ENCODE data around the gene IL20RB. TPM values are rescaled to one million over a fixed set of nuclear protein-coding genes. Genes with fewer than 3 reads are reported as not detected.

The IL20RB gene
- polyA plus RNA-seq, 3 donors: 0.16 to 1.2 TPM; not detected in 1

DNA sequence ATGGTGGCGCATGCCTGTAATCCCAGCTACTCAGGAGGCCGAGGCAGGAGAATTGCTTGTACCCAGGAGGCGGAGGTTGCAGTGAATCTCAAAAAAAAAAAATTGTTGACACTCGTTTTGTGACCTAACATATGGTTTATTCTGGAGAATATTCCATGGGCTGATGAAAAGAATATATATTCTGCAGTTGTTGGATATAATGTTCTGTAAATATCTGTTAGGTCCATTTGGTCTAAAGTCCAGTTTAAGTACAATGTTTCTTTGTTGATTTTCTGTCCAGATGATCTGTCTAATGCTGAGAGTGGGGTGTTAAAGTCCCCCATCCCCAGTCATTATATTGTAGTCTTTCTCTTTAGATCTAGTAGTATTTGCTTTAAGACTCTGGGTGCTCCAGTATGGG is 15.6 kb downstream of the IL20RB start:
- 100% methylated on average over 2 of the region's 4 CpGs for WGBS (ENCODE audit: insufficient coverage)

DNA sequence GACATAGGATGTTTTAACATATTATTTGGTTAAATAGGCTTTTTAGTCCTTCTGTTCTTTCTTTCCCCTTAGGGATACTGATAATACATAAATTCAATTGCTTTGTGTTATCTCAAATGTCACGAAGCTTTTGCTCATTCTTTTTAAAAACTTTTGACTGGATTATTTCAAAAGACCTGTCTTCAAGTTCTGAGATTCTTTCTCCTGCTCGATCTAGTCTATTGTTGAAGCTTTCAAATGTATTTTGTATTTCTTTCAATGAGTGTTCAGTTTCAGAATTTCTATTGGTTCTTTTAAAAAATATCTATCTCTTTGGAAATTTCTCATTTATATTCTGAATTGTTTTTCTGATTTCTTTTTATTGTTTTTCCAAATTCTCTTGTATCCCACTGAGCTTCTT is 16.9 kb downstream of the IL20RB start:
- no peaks in the 10 kb centered on the region for H3K27me3 Mint-ChIP-seq (ENCODE audit: low read depth in 3 of 3)
- H3K4me3 Mint-ChIP-seq: no peak overlapping the region
- no peaks in the 10 kb centered on the region for H3K36me3 ChIP-seq (replicated peaks in 1 of 2; ENCODE audit: control insufficient read depth in 1 of 2, insufficient read depth in 2 of 2, low read length in 2 of 2)
- peaks cover 0 to 4% of the 10 kb centered on the region in 2 donors for H3K36me3 Mint-ChIP-seq
- intact Hi-C loops (cut with micrococcal nuclease): no loop called here
- no peak for DNase-seq
- H3K27ac ChIP-seq (ENCODE audit: low read depth in 1 of 2, low read length in 2 of 2): no peak overlapping the region
- H3K4me2 ChIP-seq (replicated peaks; ENCODE audit: extremely low read depth, low read length, poor library complexity, severe bottlenecking): no peak overlapping the region
- H4K20me1 ChIP-seq (ENCODE audit: insufficient read depth, low read length): no peaks in the 10 kb centered on the region
- H3K27ac Mint-ChIP-seq: no peak overlapping the region
- no peak for TF ChIP-seq CTCF (IDR thresholded peaks at IDR 0.05)
- H3K4me3 ChIP-seq (replicated peaks in 1 of 3; ENCODE audit: low read depth in 2 of 3, low read length in 3 of 3): no peak overlapping the region
- H3K9me3 Mint-ChIP-seq: peaks cover 15 to 23% (median 21%) of the 10 kb centered on the region in 7 donors
- H3K79me2 ChIP-seq (ENCODE audit: insufficient read depth, low read length): no peaks in the 10 kb centered on the region
- H3K4me1 Mint-ChIP-seq: no peaks in the 10 kb centered on the region
- no peaks in the 10 kb centered on the region for H3K4me1 ChIP-seq (ENCODE audit: control insufficient read depth in 1 of 2, insufficient read depth in 2 of 2, low read length in 2 of 2)
- no CpG with 5 or more reads among the region's 2 CpGs for WGBS (ENCODE audit: insufficient coverage)
- no peaks in the 10 kb centered on the region for H3K27me3 ChIP-seq (ENCODE audit: control insufficient read depth in 2 of 2, insufficient read depth in 2 of 2, low read length in 2 of 2)
- peaks cover 9 to 19% of the 10 kb centered on the region in 2 donors for H3K9me3 ChIP-seq (replicated peaks in 1 of 2; ENCODE audit: control insufficient read depth in 1 of 2, insufficient read depth in 1 of 2, low read length in 2 of 2)
- no peak overlapping the region for H3K9ac ChIP-seq (ENCODE audit: insufficient read depth, low read length, poor library complexity, severe bottlenecking)
- no peak overlapping the region for H2AFZ ChIP-seq (ENCODE audit: insufficient read depth, low read depth, low read length, poor library complexity, severe bottlenecking)

More for the DNA sequence above, 15.6 kb downstream of the IL20RB start:
- Mint-ChIP-seq H3K36me3 (peaks cover 0 to 4% of the 10 kb centered on the region in 2 donors), H3K27ac (no peak overlapping the region), H3K9me3 (peaks cover 16 to 26% (median 23%) of the 10 kb centered on the region in 7 donors), H3K27me3 (ENCODE audit: low read depth in 3 of 3) (no peaks in the 10 kb centered on the region), H3K4me3 (no peak overlapping the region), H3K4me1 (no peaks in the 10 kb centered on the region)
- Histone ChIP-seq H3K36me3 (replicated peaks in 1 of 2; ENCODE audit: control insufficient read depth in 1 of 2, insufficient read depth in 2 of 2, low read length in 2 of 2) (no peaks in the 10 kb centered on the region), H2AFZ (ENCODE audit: insufficient read depth, low read depth, low read length, poor library complexity, severe bottlenecking) (no peak overlapping the region), H3K27ac (ENCODE audit: low read depth in 1 of 2, low read length in 2 of 2) (no peak overlapping the region), H4K20me1 (ENCODE audit: insufficient read depth, low read length) (no peaks in the 10 kb centered on the region), H3K79me2 (ENCODE audit: insufficient read depth, low read length) (no peaks in the 10 kb centered on the region), H3K9ac (ENCODE audit: insufficient read depth, low read length, poor library complexity, severe bottlenecking) (no peak overlapping the region), H3K4me2 (replicated peaks; ENCODE audit: extremely low read depth, low read length, poor library complexity, severe bottlenecking) (no peak overlapping the region), H3K4me1 (ENCODE audit: control insufficient read depth in 1 of 2, insufficient read depth in 2 of 2, low read length in 2 of 2) (no peaks in the 10 kb centered on the region), H3K9me3 (replicated peaks in 1 of 2; ENCODE audit: control insufficient read depth in 1 of 2, insufficient read depth in 1 of 2, low read length in 2 of 2) (peaks cover 9 to 19% of the 10 kb centered on the region in 2 donors), H3K4me3 (replicated peaks in 1 of 3; ENCODE audit: low read depth in 2 of 3, low read length in 3 of 3) (no peak overlapping the region), H3K27me3 (ENCODE audit: control insufficient read depth in 2 of 2, insufficient read depth in 2 of 2, low read length in 2 of 2) (no peaks in the 10 kb centered on the region)
- no peak for TF ChIP-seq CTCF (IDR thresholded peaks at IDR 0.05)
- intact Hi-C loops (cut with micrococcal nuclease): no loop called here
- no peak for DNase-seq
